GM12873 (cell line): Measurements from ENCODE around the gene TM6SF1.

Source experiments
- CTCF ChIP-seq: IDR thresholded peaks from 2 replicates; pipeline ENCODE4 v1.5.1; 2012; ENCODE audit warnings: low read depth, mild to moderate bottlenecking, moderate library complexity, low read length, control low read depth; ENCODE audit not compliant: insufficient read depth; ENCODE audit errors: missing control alignments

The TM6SF1 gene

GRCh38 chr15:83174891-83175290 is 67.4 kb downstream of the TM6SF1 start:
- TF ChIP-seq CTCF, result no peak

GRCh38 chr15:83178390-83178789 is 70.9 kb downstream of the TM6SF1 start:
- no peak for TF ChIP-seq CTCF

DNA sequence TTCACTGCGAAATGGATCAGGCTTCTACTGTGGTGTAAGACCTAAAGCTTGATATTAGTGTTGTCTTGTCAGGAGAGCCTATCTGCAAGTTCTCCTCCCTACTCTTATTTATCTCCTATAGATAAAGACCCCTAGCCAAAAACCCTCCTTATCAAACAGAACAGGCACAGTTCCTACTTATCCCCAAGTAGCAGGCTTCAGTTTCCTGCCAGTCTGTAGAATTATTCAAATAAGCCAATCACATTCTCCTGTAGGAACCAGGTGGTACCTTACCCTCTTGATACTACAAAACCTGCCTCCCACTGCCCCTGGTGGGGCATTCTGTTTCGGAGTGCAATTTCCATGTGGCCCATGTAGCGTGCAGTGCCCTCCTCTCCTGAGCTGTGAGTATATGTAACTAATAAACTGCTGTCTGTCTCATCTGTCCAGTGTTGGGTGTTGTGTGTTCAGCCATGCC is 71.5 kb downstream of the TM6SF1 start:
- no peak for TF ChIP-seq CTCF

DNA sequence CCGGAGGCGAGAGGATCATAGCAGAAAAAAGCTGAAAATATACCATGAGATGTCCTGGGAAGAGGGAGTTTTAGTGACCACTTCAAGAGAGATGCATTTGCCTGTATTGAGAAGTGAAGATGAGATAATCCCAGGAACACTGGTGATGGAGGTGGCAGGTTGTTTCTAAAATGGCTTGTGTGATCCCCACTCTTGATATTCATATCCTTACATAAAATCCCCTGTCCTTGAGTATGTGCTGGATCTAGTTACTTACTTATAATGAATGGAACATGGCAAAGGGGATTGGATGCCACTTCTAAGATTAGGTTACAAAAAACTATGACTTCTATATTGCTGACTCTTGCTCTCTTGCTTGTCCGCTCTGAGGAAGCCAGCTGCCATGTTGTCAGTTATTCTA is 78.1 kb downstream of the TM6SF1 start:
- no peak for TF ChIP-seq CTCF
